Nephron progenitor cell (in vitro differentiated cells): Measurements from ENCODE around the gene ABCA9.

Source experiments
- DNase-seq: peaks from one replicate; pipeline ENCODE4 v3.0.0; 2021
- H3K27ac Mint-ChIP-seq: 2 replicates; pipeline ENCODE4 v1.8.0; 2021; ENCODE audit warnings: mild to moderate bottlenecking, moderate library complexity, mixed read lengths
- H3K27me3 Mint-ChIP-seq: 2 replicates; pipeline ENCODE4 v1.8.0; 2021; ENCODE audit warnings: mild to moderate bottlenecking, low read depth, mixed read lengths; ENCODE audit not compliant: poor library complexity
- H3K36me3 Mint-ChIP-seq: 2 replicates; pipeline ENCODE4 v1.8.0; 2021; ENCODE audit warnings: low read depth, mixed read lengths
- H3K4me1 Mint-ChIP-seq: 2 replicates; pipeline ENCODE4 v1.8.0; 2021; ENCODE audit warnings: mixed read lengths
- H3K4me3 Mint-ChIP-seq: 2 replicates; pipeline ENCODE4 v1.8.0; 2021; ENCODE audit warnings: mild to moderate bottlenecking, moderate library complexity, mixed read lengths
- H3K9me3 Mint-ChIP-seq: 2 replicates; pipeline ENCODE4 v1.8.0; 2021; ENCODE audit warnings: mild to moderate bottlenecking, moderate library complexity, mixed read lengths
- CTCF ChIP-seq: fragments of 200-600 bp; sonication (generic); IDR thresholded peaks from 2 replicates; pipeline ENCODE4 v1.5.0; 2021; ENCODE audit warnings: antibody characterized with exemption

The ABCA9 gene

GRCh38 chr17:68943123-68943811, 117.5 kb downstream of the ABCA9 start:
- no peaks in the 10 kb centered on the region for H3K27me3 Mint-ChIP-seq
- peaks cover 6% of the 10 kb centered on the region for H3K4me1 Mint-ChIP-seq
- no peaks in the 10 kb centered on the region for H3K36me3 Mint-ChIP-seq
- no peaks in the 10 kb centered on the region for H3K9me3 Mint-ChIP-seq
- no peak overlapping the region for H3K27ac Mint-ChIP-seq
- H3K4me3 Mint-ChIP-seq: no peak overlapping the region
- DNase-seq: no peak
- TF ChIP-seq CTCF: no peak

GRCh38 chr17:68942389-68942788, 118.3 kb downstream of the ABCA9 start:
- H3K27ac Mint-ChIP-seq: no peak overlapping the region

GRCh38 chr17:68941761-68942160, 119.0 kb downstream of the ABCA9 start:
- no peak for TF ChIP-seq CTCF
- H3K27me3 Mint-ChIP-seq: peaks cover 2% of the 10 kb centered on the region
- no peak for DNase-seq
- H3K36me3 Mint-ChIP-seq: no peaks in the 10 kb centered on the region
- no peak overlapping the region for H3K4me3 Mint-ChIP-seq
- no peak overlapping the region for H3K27ac Mint-ChIP-seq
- H3K4me1 Mint-ChIP-seq: peaks cover 6% of the 10 kb centered on the region
- no peaks in the 10 kb centered on the region for H3K9me3 Mint-ChIP-seq

More at GRCh38 chr17:68942389-68942788, 118.3 kb downstream of the ABCA9 start:
- H3K27me3 Mint-ChIP-seq: peaks cover 2% of the 10 kb centered on the region
- H3K9me3 Mint-ChIP-seq: no peaks in the 10 kb centered on the region
- H3K4me1 Mint-ChIP-seq: peaks cover 6% of the 10 kb centered on the region
- no peak overlapping the region for H3K4me3 Mint-ChIP-seq
- TF ChIP-seq CTCF: no peak
- DNase-seq: no peak
- H3K36me3 Mint-ChIP-seq: no peaks in the 10 kb centered on the region

GRCh38 chr17:68939195-68939594, 121.5 kb downstream of the ABCA9 start:
- H3K27ac Mint-ChIP-seq: no peak overlapping the region
- H3K27me3 Mint-ChIP-seq: peaks cover 2% of the 10 kb centered on the region
- no peak for TF ChIP-seq CTCF
- no peak for DNase-seq
- H3K9me3 Mint-ChIP-seq: no peaks in the 10 kb centered on the region
- no peaks in the 10 kb centered on the region for H3K36me3 Mint-ChIP-seq
- no peaks in the 10 kb centered on the region for H3K4me1 Mint-ChIP-seq
- no peak overlapping the region for H3K4me3 Mint-ChIP-seq

GRCh38 chr17:68937890-68938514, 122.7 kb downstream of the ABCA9 start:
- no peaks in the 10 kb centered on the region for H3K36me3 Mint-ChIP-seq
- no peak overlapping the region for H3K27ac Mint-ChIP-seq
- no peak for TF ChIP-seq CTCF
- H3K27me3 Mint-ChIP-seq: peaks cover 2% of the 10 kb centered on the region
- H3K4me1 Mint-ChIP-seq: no peaks in the 10 kb centered on the region
- no peaks in the 10 kb centered on the region for H3K9me3 Mint-ChIP-seq
- H3K4me3 Mint-ChIP-seq: no peak overlapping the region
- DNase-seq: no peak

GRCh38 chr17:68927516-68927915, 133.2 kb downstream of the ABCA9 start:
- no peak for TF ChIP-seq CTCF
- Mint-ChIP-seq H3K9me3 (no peaks in the 10 kb centered on the region), H3K4me3 (no peak overlapping the region), H3K36me3 (no peaks in the 10 kb centered on the region), H3K27me3 (peaks cover 3% of the 10 kb centered on the region), H3K4me1 (no peaks in the 10 kb centered on the region), H3K27ac (no peak overlapping the region)
- DNase-seq: no peak
